ENCODE results near the gene CLEC16A.
"Not testable (repeated sequence)": the region's sequence is repeated elsewhere in the genome, so short reads cannot be mapped to it uniquely, and the experiment has no call there.

Gene CLEC16A

DNA sequence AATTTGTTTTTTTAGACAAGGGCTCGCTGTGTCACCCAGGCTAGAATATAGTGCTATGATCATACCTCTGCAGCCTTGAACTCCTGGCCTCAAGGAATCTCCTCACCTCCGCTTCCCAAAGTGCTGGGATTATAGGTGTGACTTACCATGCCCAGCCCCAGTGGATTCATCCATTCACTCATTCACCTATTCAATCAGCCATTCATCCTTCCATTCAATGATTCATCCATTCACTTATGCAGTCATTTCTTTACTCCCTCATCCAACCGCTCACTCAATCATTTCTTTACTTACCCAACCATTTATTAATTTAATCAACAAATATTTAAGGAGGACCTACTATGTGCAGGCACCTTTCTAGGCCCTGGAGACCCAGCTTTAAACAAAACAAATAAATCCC, 27.8 kb upstream of the CLEC16A start:
- no peak for DNase-seq (ENCODE audit: low read depth, low spot score)
- WGBS (ENCODE audit: insufficient coverage, insufficient read length), result 100% methylated on average over 1 of the region's 3 CpGs
- H3K4me1 ChIP-seq (ENCODE audit: control insufficient read depth, insufficient read depth, low read length), result no peaks in the 10 kb centered on the region

DNA sequence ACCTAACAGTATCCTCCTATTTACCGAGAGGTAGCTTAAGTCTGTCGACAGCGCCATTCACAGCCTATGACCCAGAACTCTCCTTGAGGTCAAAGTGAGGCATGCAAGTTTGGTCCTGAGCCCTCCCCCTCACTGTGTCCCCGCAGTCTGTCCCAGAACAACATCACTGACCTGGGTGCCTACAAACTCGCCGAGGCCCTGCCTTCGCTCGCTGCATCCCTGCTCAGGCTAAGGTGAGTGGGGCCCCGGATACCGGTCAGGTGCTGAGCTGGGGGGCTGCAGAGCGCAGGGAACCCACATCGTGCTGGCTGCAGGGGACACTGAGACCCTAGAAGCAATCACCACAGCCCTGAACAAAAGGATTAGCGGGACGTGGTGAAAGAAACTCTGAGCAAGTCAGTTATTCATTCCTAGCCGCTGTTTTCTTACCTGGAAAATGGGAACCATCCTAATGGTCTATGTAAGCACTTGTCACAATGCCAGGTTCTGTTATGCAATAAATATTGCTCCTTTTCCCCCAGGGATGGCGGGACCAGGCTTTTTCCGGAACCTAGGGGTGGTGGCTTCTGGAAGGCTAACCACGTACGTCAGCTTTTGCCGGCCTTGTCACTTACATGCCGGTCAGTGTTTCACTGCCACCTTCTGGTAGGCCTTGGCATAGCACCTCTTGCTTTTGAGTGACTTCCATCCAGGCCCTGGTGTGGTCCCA, 25.9 kb upstream of the CLEC16A start:
- peaks cover 2% of the 10 kb centered on the region for H3K4me1 ChIP-seq (ENCODE audit: control insufficient read depth, insufficient read depth, low read length)
- no peaks in the 10 kb centered on the region for H3K36me3 ChIP-seq (ENCODE audit: control insufficient read depth, insufficient read depth, low read length)
- H3K9me3 ChIP-seq (ENCODE audit: control insufficient read depth, insufficient read depth, low read length), result no peaks in the 10 kb centered on the region
- H3K27ac ChIP-seq (ENCODE audit: low read length), result no peak overlapping the region
- WGBS (ENCODE audit: insufficient coverage, insufficient read length), result no CpG with 5 or more reads among the region's 21 CpGs
- peak; percentile 95 for DNase-seq (ENCODE audit: low read depth, low spot score)
- H3K27me3 ChIP-seq (ENCODE audit: control insufficient read depth, insufficient read depth, low read length), result no peaks in the 10 kb centered on the region
- no peak overlapping the region for H3K4me3 ChIP-seq (ENCODE audit: low read length)

More for the DNA sequence above, 27.8 kb upstream of the CLEC16A start:
- H3K27me3 ChIP-seq (ENCODE audit: control insufficient read depth, insufficient read depth, low read length), result no peaks in the 10 kb centered on the region
- no peak overlapping the region for H3K4me3 ChIP-seq (ENCODE audit: low read length)
- no peak overlapping the region for H3K27ac ChIP-seq (ENCODE audit: low read length)
- H3K9me3 ChIP-seq (ENCODE audit: control insufficient read depth, insufficient read depth, low read length), result no peaks in the 10 kb centered on the region
- no peaks in the 10 kb centered on the region for H3K36me3 ChIP-seq (ENCODE audit: control insufficient read depth, insufficient read depth, low read length)

DNA sequence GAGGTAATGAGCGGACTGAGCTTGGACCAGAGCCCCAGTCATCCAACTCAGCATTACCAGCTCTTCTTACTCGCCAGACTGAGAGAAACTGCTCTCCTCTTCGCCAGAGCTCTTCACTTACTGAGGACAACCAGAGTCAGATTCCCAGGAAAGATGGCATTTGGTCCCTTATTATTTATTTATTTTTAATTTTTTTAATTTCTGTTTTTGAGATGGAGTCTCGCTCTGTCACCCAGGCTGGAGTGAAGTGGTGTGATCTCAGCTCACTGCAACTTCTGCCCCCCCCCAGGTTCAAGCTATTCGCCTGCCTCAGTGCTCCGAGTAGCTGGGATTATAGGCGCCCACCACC, 25.4 kb upstream of the CLEC16A start:
- DNase-seq (ENCODE audit: low read depth, low spot score), result no peak
- no CpG with 5 or more reads among the region's 7 CpGs for WGBS (ENCODE audit: insufficient coverage, insufficient read length)
- Histone ChIP-seq H3K4me1 (ENCODE audit: control insufficient read depth, insufficient read depth, low read length) (peaks cover 5% of the 10 kb centered on the region), H3K4me3 (ENCODE audit: low read length) (no peak overlapping the region), H3K27ac (ENCODE audit: low read length) (no peak overlapping the region), H3K9me3 (ENCODE audit: control insufficient read depth, insufficient read depth, low read length) (no peaks in the 10 kb centered on the region), H3K36me3 (ENCODE audit: control insufficient read depth, insufficient read depth, low read length) (no peaks in the 10 kb centered on the region), H3K27me3 (ENCODE audit: control insufficient read depth, insufficient read depth, low read length) (no peaks in the 10 kb centered on the region)

DNA sequence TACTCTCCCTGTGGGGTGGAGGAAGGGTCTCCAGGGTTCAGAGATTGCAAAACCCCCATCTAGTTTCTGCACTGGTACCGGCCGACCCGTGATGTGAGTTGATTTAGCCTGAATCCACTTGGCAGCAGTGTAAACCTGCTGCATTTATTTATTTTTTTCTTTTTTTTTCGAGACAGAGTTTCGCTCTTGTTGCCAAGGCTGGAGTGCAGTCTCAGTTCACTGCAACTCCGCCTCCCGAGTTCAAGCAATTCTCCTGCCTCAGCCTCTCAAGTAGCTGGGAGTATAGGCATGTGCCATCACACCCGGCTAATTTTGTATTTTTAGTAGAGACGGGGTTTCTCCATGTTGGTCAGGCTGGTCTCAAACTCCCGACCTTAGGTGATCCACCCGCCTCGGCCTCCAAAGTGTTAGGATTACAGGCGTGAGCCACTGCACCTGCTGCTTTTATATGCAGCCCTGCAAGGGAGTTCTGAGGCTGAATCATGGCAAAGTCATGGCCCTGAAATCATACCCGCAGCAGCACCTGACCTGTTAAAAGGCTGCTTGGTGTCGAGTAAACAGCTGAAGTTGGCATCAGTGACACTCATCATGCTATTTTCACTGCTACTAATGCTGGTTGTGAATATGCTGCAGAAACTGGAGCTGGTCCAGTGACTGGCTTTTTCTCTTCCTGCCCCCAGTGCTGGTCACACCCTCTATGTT, 23.5 kb upstream of the CLEC16A start:
- Histone ChIP-seq H3K27me3 (ENCODE audit: control insufficient read depth, insufficient read depth, low read length) (no peaks in the 10 kb centered on the region), H3K4me3 (ENCODE audit: low read length) (no peak overlapping the region), H3K36me3 (ENCODE audit: control insufficient read depth, insufficient read depth, low read length) (no peaks in the 10 kb centered on the region), H3K27ac (ENCODE audit: low read length) (no peak overlapping the region), H3K4me1 (ENCODE audit: control insufficient read depth, insufficient read depth, low read length) (peaks cover 5% of the 10 kb centered on the region), H3K9me3 (ENCODE audit: control insufficient read depth, insufficient read depth, low read length) (no peaks in the 10 kb centered on the region)
- no CpG with 5 or more reads among the region's 15 CpGs for WGBS (ENCODE audit: insufficient coverage, insufficient read length)
- no peak for DNase-seq (ENCODE audit: low read depth, low spot score)

- H3K36me3 ChIP-seq (ENCODE audit: control insufficient read depth, insufficient read depth, low read length), result no peaks in the 10 kb centered on the region
- H3K4me3 ChIP-seq (ENCODE audit: low read length), result no peak overlapping the region
- H3K9me3 ChIP-seq (ENCODE audit: control insufficient read depth, insufficient read depth, low read length), result no peaks in the 10 kb centered on the region
- no peak overlapping the region for H3K27ac ChIP-seq (ENCODE audit: low read length)
- peaks cover 5% of the 10 kb centered on the region for H3K4me1 ChIP-seq (ENCODE audit: control insufficient read depth, insufficient read depth, low read length)
- no peak for DNase-seq (ENCODE audit: low read depth, low spot score)
- no peaks in the 10 kb centered on the region for H3K27me3 ChIP-seq (ENCODE audit: control insufficient read depth, insufficient read depth, low read length)
- no CpG with 5 or more reads among the region's 10 CpGs for WGBS (ENCODE audit: insufficient coverage, insufficient read length)
Observed at GRCh38 chr16:10921536-10922327, 22.6 kb upstream of the CLEC16A start.

DNA sequence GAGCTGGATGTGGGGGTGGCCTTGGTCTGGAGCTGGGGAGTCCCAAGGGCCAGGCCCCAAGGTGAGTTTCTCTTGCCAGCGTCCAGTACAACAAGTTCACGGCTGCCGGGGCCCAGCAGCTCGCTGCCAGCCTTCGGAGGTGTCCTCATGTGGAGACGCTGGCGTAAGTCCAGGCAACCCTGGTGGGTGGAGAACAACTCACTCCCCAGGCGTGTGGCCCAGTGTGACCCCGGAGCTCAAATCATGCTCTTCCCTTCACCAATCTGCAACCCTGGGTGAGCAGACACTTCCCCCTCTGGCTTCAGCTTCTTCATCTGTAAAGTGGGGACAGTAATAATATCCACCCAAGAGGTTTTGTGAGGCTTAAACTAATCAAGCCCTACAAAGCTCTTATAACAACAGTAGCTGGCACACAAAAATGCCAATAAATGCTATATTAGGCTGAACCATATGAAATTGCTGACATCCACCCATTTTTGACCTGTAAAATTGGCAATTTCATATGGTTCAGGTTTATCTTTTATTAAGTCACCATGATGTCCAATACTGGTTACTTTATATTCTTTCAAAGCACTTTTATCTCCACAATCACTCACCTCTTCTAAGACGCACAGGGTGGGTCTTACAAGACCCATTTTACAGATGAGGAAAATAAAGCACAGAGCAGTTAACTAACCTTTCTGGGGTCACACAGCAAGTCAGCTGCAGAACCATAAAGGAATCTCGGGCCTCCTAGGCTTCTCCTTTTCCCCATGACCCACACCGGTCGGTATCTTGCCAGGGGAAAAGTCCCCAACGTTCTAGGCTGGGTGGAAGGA, 21.8 kb upstream of the CLEC16A start:
- H3K9me3 ChIP-seq (ENCODE audit: control insufficient read depth, insufficient read depth, low read length), result no peaks in the 10 kb centered on the region
- no CpG with 5 or more reads among the region's 14 CpGs for WGBS (ENCODE audit: insufficient coverage, insufficient read length)
- H3K27me3 ChIP-seq (ENCODE audit: control insufficient read depth, insufficient read depth, low read length), result no peaks in the 10 kb centered on the region
- no peak overlapping the region for H3K4me3 ChIP-seq (ENCODE audit: low read length)
- no peak for DNase-seq (ENCODE audit: low read depth, low spot score)
- no peaks in the 10 kb centered on the region for H3K36me3 ChIP-seq (ENCODE audit: control insufficient read depth, insufficient read depth, low read length)
- no peak overlapping the region for H3K27ac ChIP-seq (ENCODE audit: low read length)
- H3K4me1 ChIP-seq (ENCODE audit: control insufficient read depth, insufficient read depth, low read length), result peaks cover 5% of the 10 kb centered on the region

DNA sequence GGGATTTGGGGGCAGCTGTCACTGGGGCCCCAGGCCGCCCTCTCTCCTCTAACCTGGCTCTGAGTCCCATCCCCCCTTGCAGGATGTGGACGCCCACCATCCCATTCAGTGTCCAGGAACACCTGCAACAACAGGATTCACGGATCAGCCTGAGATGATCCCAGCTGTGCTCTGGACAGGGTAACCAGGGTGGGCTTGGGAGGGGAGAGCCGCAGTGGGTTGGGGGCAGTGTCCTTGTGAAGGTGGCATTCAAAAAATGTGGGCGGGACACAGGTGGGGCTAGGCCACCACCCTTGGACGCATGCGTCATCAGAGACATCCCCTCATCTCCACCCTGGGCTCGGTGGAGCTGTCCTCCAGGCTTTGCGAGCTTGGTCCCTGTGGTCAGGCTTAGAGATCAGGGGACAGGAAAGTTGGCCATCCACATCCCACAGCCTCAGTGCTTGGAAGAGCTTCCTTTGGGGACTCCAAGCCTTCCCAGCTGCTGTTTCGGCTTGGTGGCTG, 21.2 kb upstream of the CLEC16A start:
- Histone ChIP-seq H3K9me3 (ENCODE audit: control insufficient read depth, insufficient read depth, low read length) (no peaks in the 10 kb centered on the region), H3K27me3 (ENCODE audit: control insufficient read depth, insufficient read depth, low read length) (no peaks in the 10 kb centered on the region), H3K27ac (ENCODE audit: low read length) (no peak overlapping the region), H3K4me3 (ENCODE audit: low read length) (no peak overlapping the region), H3K4me1 (ENCODE audit: control insufficient read depth, insufficient read depth, low read length) (peaks cover 5% of the 10 kb centered on the region), H3K36me3 (ENCODE audit: control insufficient read depth, insufficient read depth, low read length) (no peaks in the 10 kb centered on the region)
- no CpG with 5 or more reads among the region's 10 CpGs for WGBS (ENCODE audit: insufficient coverage, insufficient read length)
- DNase-seq (ENCODE audit: low read depth, low spot score), result no peak

DNA sequence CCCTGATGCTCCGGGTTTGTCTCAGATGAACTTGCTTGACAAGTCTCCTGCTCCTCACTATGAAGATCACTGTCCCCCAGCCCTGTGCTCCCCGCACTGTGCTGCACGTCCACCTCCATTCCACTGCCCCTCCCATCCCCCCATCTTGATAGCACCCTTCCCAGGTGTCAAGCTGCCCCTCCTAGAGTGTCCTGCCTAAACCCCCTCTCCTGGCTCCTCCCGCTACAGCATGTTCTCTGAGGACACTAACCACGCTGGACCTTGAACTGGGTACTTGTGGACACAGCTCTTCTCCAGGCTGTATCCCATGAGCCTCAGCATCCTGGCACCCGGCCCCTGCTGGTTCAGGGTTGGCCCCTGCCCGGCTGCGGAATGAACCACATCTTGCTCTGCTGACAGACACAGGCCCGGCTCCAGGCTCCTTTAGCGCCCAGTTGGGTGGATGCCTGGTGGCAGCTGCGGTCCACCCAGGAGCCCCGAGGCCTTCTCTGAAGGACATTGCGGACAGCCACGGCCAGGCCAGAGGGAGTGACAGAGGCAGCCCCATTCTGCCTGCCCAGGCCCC, 20.6 kb upstream of the CLEC16A start:
- Histone ChIP-seq H3K27ac (ENCODE audit: low read length) (no peak overlapping the region), H3K4me1 (ENCODE audit: control insufficient read depth, insufficient read depth, low read length) (peaks cover 5% of the 10 kb centered on the region), H3K27me3 (ENCODE audit: control insufficient read depth, insufficient read depth, low read length) (no peaks in the 10 kb centered on the region), H3K36me3 (ENCODE audit: control insufficient read depth, insufficient read depth, low read length) (no peaks in the 10 kb centered on the region), H3K9me3 (ENCODE audit: control insufficient read depth, insufficient read depth, low read length) (no peaks in the 10 kb centered on the region), H3K4me3 (ENCODE audit: low read length) (no peak overlapping the region)
- DNase-seq (ENCODE audit: low read depth, low spot score), result no peak
- no CpG with 5 or more reads among the region's 14 CpGs for WGBS (ENCODE audit: insufficient coverage, insufficient read length)

- not testable (repeated sequence) for H3K36me3 ChIP-seq (ENCODE audit: control insufficient read depth, insufficient read depth, low read length); H3K9me3 ChIP-seq (ENCODE audit: control insufficient read depth, insufficient read depth, low read length); H3K27ac ChIP-seq (ENCODE audit: low read length); H3K4me3 ChIP-seq (ENCODE audit: low read length); H3K4me1 ChIP-seq (ENCODE audit: control insufficient read depth, insufficient read depth, low read length); DNase-seq (ENCODE audit: low read depth, low spot score); H3K27me3 ChIP-seq (ENCODE audit: control insufficient read depth, insufficient read depth, low read length)
- WGBS (ENCODE audit: insufficient coverage, insufficient read length), result no CpG with 5 or more reads among the region's 3 CpGs
Observed at GRCh38 chr16:10925285-10925684, 19.1 kb upstream of the CLEC16A start.

DNA sequence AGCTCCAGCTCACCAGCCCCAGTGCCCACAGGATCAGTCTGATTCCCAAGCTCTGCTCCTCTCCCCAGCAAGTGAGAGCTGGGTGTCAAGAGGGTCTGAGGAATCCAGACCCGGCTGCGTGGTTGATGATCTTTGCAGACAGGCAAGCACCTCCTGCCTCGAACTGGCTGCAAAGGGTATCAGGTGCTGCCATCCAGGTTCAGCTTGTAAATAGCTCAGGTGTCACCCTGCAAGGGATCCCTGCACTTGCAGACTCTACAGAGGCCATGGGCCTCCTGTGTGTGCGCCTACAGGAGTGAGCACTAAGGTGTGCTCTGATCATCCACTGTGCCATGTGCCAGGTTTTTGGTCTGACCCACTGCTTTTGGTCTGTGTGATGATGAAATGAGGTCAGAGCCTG, 18.3 kb upstream of the CLEC16A start:
- no peak for DNase-seq (ENCODE audit: low read depth, low spot score)
- Histone ChIP-seq H3K9me3 (ENCODE audit: control insufficient read depth, insufficient read depth, low read length) (no peaks in the 10 kb centered on the region), H3K27me3 (ENCODE audit: control insufficient read depth, insufficient read depth, low read length) (no peaks in the 10 kb centered on the region), H3K4me1 (ENCODE audit: control insufficient read depth, insufficient read depth, low read length) (peaks cover 5% of the 10 kb centered on the region), H3K27ac (ENCODE audit: low read length) (no peak overlapping the region), H3K36me3 (ENCODE audit: control insufficient read depth, insufficient read depth, low read length) (no peaks in the 10 kb centered on the region), H3K4me3 (ENCODE audit: low read length) (no peak overlapping the region)
- WGBS (ENCODE audit: insufficient coverage, insufficient read length), result no CpG with 5 or more reads among the region's 4 CpGs
